Liver (tissue), 9 donors: ENCODE measurements around the gene NLRP14. TPM values are rescaled to one million over a fixed set of nuclear protein-coding genes. Genes with fewer than 3 reads are reported as not detected.

Experiments
- DNase-seq: peaks from one replicate; pipeline ENCODE4 v3.0.0-alpha.2; 2017; ENCODE audit warnings: low spot score
- H3K27ac ChIP-seq, 2 donors: one replicate each; pipeline ENCODE4 v1.7.0; 2013; ENCODE audit warnings: inconsistent platforms in 2 of 2, low read length in 2 of 2, control low read depth in 1 of 2, low read depth in 1 of 2, mild to moderate bottlenecking in 1 of 2
- H3K27me3 ChIP-seq, 4 donors: one replicate each; pipeline versions ENCODE4 v1.6.1 to v1.7.0; 2013; ENCODE audit warnings: low read length in 3 of 4, inconsistent platforms in 1 of 4, mild to moderate bottlenecking in 1 of 4, moderate library complexity in 1 of 4; ENCODE audit not compliant: control insufficient read depth in 4 of 4, insufficient read depth in 4 of 4
- H3K36me3 ChIP-seq, 4 donors: one replicate each; pipeline versions ENCODE4 v1.6.1 to v1.7.0; 2013; ENCODE audit warnings: low read length in 3 of 4, mild to moderate bottlenecking in 3 of 4, low read depth in 1 of 4, moderate library complexity in 1 of 4; ENCODE audit not compliant: control insufficient read depth in 4 of 4, insufficient read depth in 3 of 4
- H3K4me1 ChIP-seq, 4 donors: one replicate each; pipeline versions ENCODE4 v1.6.1 to v1.7.0; 2013; ENCODE audit warnings: low read length in 3 of 4, mild to moderate bottlenecking in 3 of 4, moderate library complexity in 1 of 4; ENCODE audit not compliant: control insufficient read depth in 4 of 4, insufficient read depth in 4 of 4
- H3K4me3 ChIP-seq, 3 donors: one replicate each; pipeline versions ENCODE4 v1.6.1 to v1.7.0; 2013; ENCODE audit warnings: low read length in 3 of 3, control low read depth in 1 of 3, low read depth in 1 of 3, mild to moderate bottlenecking in 1 of 3
- H3K9ac ChIP-seq, 2 donors: one replicate each; pipeline ENCODE4 v1.7.0; 2013; ENCODE audit warnings: low read length in 2 of 2, mild to moderate bottlenecking in 2 of 2, moderate library complexity in 2 of 2, control low read depth in 1 of 2, low read depth in 1 of 2
- H3K9me3 ChIP-seq, 4 donors: one replicate each; pipeline versions ENCODE4 v1.6.1 to v1.7.0; 2013; ENCODE audit warnings: low read length in 3 of 4; ENCODE audit not compliant: control insufficient read depth in 4 of 4
- EGR1 ChIP-seq, 2 donors: IDR thresholded peaks; 2 replicates each; pipeline ENCODE4 v1.6.1; 2016 to 2018; ENCODE audit warnings: antibody characterized with exemption in 2 of 2, low read depth in 2 of 2
- FOXA1 ChIP-seq: IDR thresholded peaks from 2 replicates; pipeline ENCODE4 v1.6.1; 2016; ENCODE audit warnings: antibody characterized with exemption
- FOXA2 ChIP-seq: IDR thresholded peaks from 2 replicates; pipeline ENCODE4 v1.6.1; 2016; ENCODE audit warnings: antibody characterized with exemption
- GABPA ChIP-seq, 2 donors: IDR thresholded peaks in 1 of 2; conservative IDR thresholded peaks in 1 of 2; 2 replicates each; pipeline ENCODE4 v1.6.1; 2016; ENCODE audit warnings: antibody characterized with exemption in 2 of 2, mild to moderate bottlenecking in 1 of 2, moderate library complexity in 1 of 2
- HNF4A ChIP-seq, 2 donors: conservative IDR thresholded peaks; 2 replicates each; pipeline ENCODE4 v1.6.1; 2016; ENCODE audit warnings: antibody characterized with exemption in 2 of 2, mild to moderate bottlenecking in 2 of 2
- HNF4G ChIP-seq: IDR thresholded peaks from 2 replicates; pipeline ENCODE4 v1.6.1; 2016; ENCODE audit warnings: antibody characterized with exemption
- JUND ChIP-seq, 2 donors: IDR thresholded peaks; 2 replicates each; pipeline ENCODE4 v1.6.1; 2016; ENCODE audit warnings: antibody characterized with exemption in 2 of 2
- RAD21 ChIP-seq, 2 donors: IDR thresholded peaks; 2 replicates each; pipeline ENCODE4 v1.6.1; 2016; ENCODE audit warnings: antibody characterized with exemption in 2 of 2, mild to moderate bottlenecking in 2 of 2
- RXRA ChIP-seq, 2 donors: IDR thresholded peaks; 2 replicates each; pipeline ENCODE4 v1.6.1; 2017 to 2018; ENCODE audit warnings: antibody characterized with exemption in 2 of 2, mild to moderate bottlenecking in 1 of 2
- TAF1 ChIP-seq: conservative IDR thresholded peaks from 2 replicates; pipeline ENCODE4 v1.6.1; 2016; ENCODE audit warnings: antibody characterized with exemption, mild to moderate bottlenecking
- WGBS: extraction: QIAGEN DNeasy Blood & Tissue Kit; methylation state at CpG from one replicate; pipeline ENCODE4 v1.1.7; 2013; 5-methylcytosine and 5-hydroxymethylcytosine counted together
- polyA plus RNA-seq, 2 donors: library from polyadenylated mRNA; stranded (reverse) in 1 of 2; unstranded in 1 of 2; fragments of 200-250 nt in 1 of 2; fragments of >200 nt in 1 of 2; fragmentation: Nextera tagmentation in 1 of 2; extraction: Ambion mirVana in 1 of 2; gene quantifications; one replicate each; pipeline versions ENCODE4 v1.2.1 to v1.2.3, GENCODE V29; 2013 to 2015
- total RNA-seq, 2 donors: library from RNA; depleted of rRNA; stranded (reverse); fragments of >200 nt; gene quantifications; one replicate each; pipeline ENCODE4 v1.2.3, GENCODE V29; 2014
- TF ChIP-seq, protein P1 (sequence below): IDR thresholded peaks from 2 replicates; pipeline ENCODE4 v1.6.1; 2016; ENCODE audit warnings: antibody characterized with exemption, mild to moderate bottlenecking
- TF ChIP-seq, protein P2 (sequence below): IDR thresholded peaks from 2 replicates; pipeline ENCODE4 v1.6.1; 2016; ENCODE audit warnings: antibody characterized with exemption
- TF ChIP-seq, protein P3 (sequence below): IDR thresholded peaks from 2 replicates; pipeline ENCODE4 v1.6.1; 2016; ENCODE audit warnings: antibody characterized with exemption
- TF ChIP-seq, protein P4 (sequence below): IDR thresholded peaks from 2 replicates; pipeline ENCODE4 v1.6.1; 2016; ENCODE audit warnings: antibody characterized with exemption
- TF ChIP-seq, protein P5 (sequence below): fragments of 150-350 bp; IDR thresholded peaks from 2 replicates; pipeline ENCODE4 v1.5.1; 2017; ENCODE audit warnings: improper control_type of control experiment, low read depth, low read length; ENCODE audit not compliant: missing input control
- donor health status: healthy.
- donor health status: healthy.
- donor health status: healthy.
- donor health status: healthy.
- donor health status: healthy.

NLRP14 gene
- total and polyA plus RNA-seq, 4 donors, result 0.02 to 0.50 (median 0.34) TPM

DNA sequence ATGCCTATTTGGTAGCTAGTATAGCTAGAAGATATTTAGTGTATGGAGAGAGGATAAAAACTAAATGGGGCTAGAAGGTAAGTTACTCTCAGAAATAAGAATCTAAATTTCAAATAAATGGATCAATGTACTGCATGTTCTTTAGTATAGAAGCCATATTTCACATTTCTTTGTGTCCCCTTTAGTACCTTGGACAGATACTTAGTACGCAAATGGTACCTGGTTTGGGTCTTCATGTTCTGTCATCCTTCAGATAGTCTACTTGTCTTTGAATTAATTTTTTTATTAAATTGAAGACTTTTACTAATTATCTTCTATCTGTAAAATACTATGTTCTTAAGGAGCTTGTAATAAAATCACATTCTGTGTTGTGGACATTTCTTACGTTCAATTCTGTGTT lies 42.3 kb downstream of the NLRP14 start:
- Histone ChIP-seq H3K4me3 (no peak overlapping the region), H3K27me3 (no peaks in the 10 kb centered on the region), H3K4me1 (no peaks in the 10 kb centered on the region), H3K9me3 (no peaks in the 10 kb centered on the region), H3K36me3 (no peaks in the 10 kb centered on the region), H3K9ac (no peak overlapping the region), H3K27ac (no peak overlapping the region)
- TF ChIP-seq, protein P1, sequence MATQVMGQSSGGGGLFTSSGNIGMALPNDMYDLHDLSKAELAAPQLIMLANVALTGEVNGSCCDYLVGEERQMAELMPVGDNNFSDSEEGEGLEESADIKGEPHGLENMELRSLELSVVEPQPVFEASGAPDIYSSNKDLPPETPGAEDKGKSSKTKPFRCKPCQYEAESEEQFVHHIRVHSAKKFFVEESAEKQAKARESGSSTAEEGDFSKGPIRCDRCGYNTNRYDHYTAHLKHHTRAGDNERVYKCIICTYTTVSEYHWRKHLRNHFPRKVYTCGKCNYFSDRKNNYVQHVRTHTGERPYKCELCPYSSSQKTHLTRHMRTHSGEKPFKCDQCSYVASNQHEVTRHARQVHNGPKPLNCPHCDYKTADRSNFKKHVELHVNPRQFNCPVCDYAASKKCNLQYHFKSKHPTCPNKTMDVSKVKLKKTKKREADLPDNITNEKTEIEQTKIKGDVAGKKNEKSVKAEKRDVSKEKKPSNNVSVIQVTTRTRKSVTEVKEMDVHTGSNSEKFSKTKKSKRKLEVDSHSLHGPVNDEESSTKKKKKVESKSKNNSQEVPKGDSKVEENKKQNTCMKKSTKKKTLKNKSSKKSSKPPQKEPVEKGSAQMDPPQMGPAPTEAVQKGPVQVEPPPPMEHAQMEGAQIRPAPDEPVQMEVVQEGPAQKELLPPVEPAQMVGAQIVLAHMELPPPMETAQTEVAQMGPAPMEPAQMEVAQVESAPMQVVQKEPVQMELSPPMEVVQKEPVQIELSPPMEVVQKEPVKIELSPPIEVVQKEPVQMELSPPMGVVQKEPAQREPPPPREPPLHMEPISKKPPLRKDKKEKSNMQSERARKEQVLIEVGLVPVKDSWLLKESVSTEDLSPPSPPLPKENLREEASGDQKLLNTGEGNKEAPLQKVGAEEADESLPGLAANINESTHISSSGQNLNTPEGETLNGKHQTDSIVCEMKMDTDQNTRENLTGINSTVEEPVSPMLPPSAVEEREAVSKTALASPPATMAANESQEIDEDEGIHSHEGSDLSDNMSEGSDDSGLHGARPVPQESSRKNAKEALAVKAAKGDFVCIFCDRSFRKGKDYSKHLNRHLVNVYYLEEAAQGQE, result no peak
- TF ChIP-seq, protein P2, sequence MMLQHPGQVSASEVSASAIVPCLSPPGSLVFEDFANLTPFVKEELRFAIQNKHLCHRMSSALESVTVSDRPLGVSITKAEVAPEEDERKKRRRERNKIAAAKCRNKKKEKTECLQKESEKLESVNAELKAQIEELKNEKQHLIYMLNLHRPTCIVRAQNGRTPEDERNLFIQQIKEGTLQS, result no peak
- TF ChIP-seq, protein P3, sequence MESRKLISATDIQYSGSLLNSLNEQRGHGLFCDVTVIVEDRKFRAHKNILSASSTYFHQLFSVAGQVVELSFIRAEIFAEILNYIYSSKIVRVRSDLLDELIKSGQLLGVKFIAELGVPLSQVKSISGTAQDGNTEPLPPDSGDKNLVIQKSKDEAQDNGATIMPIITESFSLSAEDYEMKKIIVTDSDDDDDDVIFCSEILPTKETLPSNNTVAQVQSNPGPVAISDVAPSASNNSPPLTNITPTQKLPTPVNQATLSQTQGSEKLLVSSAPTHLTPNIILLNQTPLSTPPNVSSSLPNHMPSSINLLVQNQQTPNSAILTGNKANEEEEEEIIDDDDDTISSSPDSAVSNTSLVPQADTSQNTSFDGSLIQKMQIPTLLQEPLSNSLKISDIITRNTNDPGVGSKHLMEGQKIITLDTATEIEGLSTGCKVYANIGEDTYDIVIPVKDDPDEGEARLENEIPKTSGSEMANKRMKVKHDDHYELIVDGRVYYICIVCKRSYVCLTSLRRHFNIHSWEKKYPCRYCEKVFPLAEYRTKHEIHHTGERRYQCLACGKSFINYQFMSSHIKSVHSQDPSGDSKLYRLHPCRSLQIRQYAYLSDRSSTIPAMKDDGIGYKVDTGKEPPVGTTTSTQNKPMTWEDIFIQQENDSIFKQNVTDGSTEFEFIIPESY, result no peak
- TF ChIP-seq, protein P4, sequence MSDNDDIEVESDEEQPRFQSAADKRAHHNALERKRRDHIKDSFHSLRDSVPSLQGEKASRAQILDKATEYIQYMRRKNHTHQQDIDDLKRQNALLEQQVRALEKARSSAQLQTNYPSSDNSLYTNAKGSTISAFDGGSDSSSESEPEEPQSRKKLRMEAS, result no peak
- no peak for TF ChIP-seq TAF1
- TF ChIP-seq HNF4G, result no peak
- no peak for TF ChIP-seq FOXA1
- no peak for TF ChIP-seq RXRA (IDR thresholded peaks at IDR 0.05)
- no peak for TF ChIP-seq GABPA (IDR thresholded peaks at IDR 0.05 in 1 of 2, conservative IDR thresholded peaks at IDR 0.05 in 1 of 2)
- no peak for TF ChIP-seq FOXA2
- no peak for TF ChIP-seq HNF4A (conservative IDR thresholded peaks at IDR 0.05)
- TF ChIP-seq, protein P5, sequence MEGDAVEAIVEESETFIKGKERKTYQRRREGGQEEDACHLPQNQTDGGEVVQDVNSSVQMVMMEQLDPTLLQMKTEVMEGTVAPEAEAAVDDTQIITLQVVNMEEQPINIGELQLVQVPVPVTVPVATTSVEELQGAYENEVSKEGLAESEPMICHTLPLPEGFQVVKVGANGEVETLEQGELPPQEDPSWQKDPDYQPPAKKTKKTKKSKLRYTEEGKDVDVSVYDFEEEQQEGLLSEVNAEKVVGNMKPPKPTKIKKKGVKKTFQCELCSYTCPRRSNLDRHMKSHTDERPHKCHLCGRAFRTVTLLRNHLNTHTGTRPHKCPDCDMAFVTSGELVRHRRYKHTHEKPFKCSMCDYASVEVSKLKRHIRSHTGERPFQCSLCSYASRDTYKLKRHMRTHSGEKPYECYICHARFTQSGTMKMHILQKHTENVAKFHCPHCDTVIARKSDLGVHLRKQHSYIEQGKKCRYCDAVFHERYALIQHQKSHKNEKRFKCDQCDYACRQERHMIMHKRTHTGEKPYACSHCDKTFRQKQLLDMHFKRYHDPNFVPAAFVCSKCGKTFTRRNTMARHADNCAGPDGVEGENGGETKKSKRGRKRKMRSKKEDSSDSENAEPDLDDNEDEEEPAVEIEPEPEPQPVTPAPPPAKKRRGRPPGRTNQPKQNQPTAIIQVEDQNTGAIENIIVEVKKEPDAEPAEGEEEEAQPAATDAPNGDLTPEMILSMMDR, result no peak
- no peak for TF ChIP-seq JUND (IDR thresholded peaks at IDR 0.05)
- no peak for TF ChIP-seq RAD21 (IDR thresholded peaks at IDR 0.05)
- no peak for TF ChIP-seq EGR1 (IDR thresholded peaks at IDR 0.05; ENCODE audit: low read depth in 2 of 2)
- 94% methylated on average over 2 of the region's 2 CpGs for WGBS
- no peak for DNase-seq

DNA sequence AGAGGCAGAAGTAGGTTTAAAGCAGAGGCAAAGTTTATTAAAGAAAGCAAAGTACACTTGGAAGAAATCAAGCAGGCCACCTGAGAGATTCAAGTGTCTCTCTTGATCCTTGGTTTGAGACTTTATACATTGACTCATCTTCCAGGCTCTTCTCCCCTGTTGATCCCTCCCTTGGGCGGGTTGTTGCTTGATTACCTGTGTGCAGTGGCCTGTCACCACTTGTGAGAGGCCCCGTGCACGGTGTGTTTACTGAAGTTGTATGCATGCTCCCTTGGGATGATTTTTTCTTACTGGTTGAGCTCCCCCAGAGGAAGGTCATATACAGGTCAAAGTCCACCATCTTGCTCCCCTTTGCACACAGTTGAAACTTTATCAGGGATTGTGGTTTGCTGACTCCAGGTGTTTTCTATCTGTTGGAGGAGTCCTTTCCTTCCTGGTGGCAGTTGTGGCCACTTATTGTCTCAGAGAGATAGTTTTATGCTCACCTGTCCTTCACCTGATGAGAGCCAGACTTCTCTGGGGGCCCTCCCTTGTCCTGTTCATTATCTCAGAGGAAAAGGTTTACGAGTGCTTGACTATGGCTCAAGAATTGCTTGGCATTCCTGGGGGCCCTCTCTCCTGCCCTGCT lies 52.2 kb downstream of the NLRP14 start:
- no peak for DNase-seq
- Histone ChIP-seq H3K27ac (no peak overlapping the region), H3K9me3 (no peaks in the 10 kb centered on the region), H3K36me3 (no peaks in the 10 kb centered on the region), H3K4me3 (no peak overlapping the region), H3K4me1 (no peaks in the 10 kb centered on the region), H3K9ac (no peak overlapping the region), H3K27me3 (no peaks in the 10 kb centered on the region)
- WGBS, result 71% methylated on average over 4 of the region's 4 CpGs
- TF ChIP-seq RXRA (IDR thresholded peaks at IDR 0.05), result no peak
- TF ChIP-seq, protein P3, result no peak
